ENCODE data around the gene PAPOLB. TPM values are rescaled to one million over a fixed set of nuclear protein-coding genes. Genes with fewer than 3 reads are reported as not detected.

PAPOLB gene
- total and polyA plus RNA-seq, 2 donors = under 0.01 to 0.02 TPM

- H3K4me1 ChIP-seq (ENCODE audit: control insufficient read depth in 2 of 2, insufficient read depth in 2 of 2, low read length in 2 of 2) = no peaks in the 10 kb centered on the region
- no peak overlapping the region for H3K27ac ChIP-seq (ENCODE audit: low read depth in 1 of 2, low read length in 1 of 2)
- H3K9me3 ChIP-seq (ENCODE audit: control insufficient read depth in 2 of 2, insufficient read depth in 1 of 2, low read length in 1 of 2) = no peaks in the 10 kb centered on the region
- H3K27me3 ChIP-seq (ENCODE audit: control insufficient read depth in 2 of 2, insufficient read depth in 1 of 2, low read length in 1 of 2) = peaks cover 0 to 26% of the 10 kb centered on the region in 2 donors
- H3K36me3 ChIP-seq (ENCODE audit: control insufficient read depth in 2 of 2, insufficient read depth in 2 of 2, low read length in 1 of 2) = no peaks in the 10 kb centered on the region
- WGBS = 69% methylated on average over 19 of the region's 19 CpGs
- H3K4me3 ChIP-seq (ENCODE audit: low read length in 2 of 2) = no peak overlapping the region
- no peak for DNase-seq (ENCODE audit: low read depth in 6 of 9, low spot score in 9 of 9)
Measured at GRCh38 chr7:4871930-4872675, 10.3 kb upstream of the PAPOLB start.

- Histone ChIP-seq H3K27ac (ENCODE audit: low read depth in 1 of 2, low read length in 1 of 2) (no peak overlapping the region), H3K27me3 (ENCODE audit: control insufficient read depth in 2 of 2, insufficient read depth in 1 of 2, low read length in 1 of 2) (peaks cover 0 to 26% of the 10 kb centered on the region in 2 donors), H3K4me1 (ENCODE audit: control insufficient read depth in 2 of 2, insufficient read depth in 2 of 2, low read length in 2 of 2) (no peaks in the 10 kb centered on the region), H3K4me3 (ENCODE audit: low read length in 2 of 2) (no peak overlapping the region), H3K9me3 (ENCODE audit: control insufficient read depth in 2 of 2, insufficient read depth in 1 of 2, low read length in 1 of 2) (no peaks in the 10 kb centered on the region), H3K36me3 (ENCODE audit: control insufficient read depth in 2 of 2, insufficient read depth in 2 of 2, low read length in 1 of 2) (no peaks in the 10 kb centered on the region)
- 30% methylated on average over 23 of the region's 23 CpGs for WGBS
- DNase-seq (ENCODE audit: low read depth in 6 of 9, low spot score in 9 of 9) = no peak
Measured at GRCh38 chr7:4871056-4871680, 9.3 kb upstream of the PAPOLB start.

- no peak for DNase-seq (ENCODE audit: low read depth in 6 of 9, low spot score in 9 of 9)
- no peak overlapping the region for H3K27ac ChIP-seq (ENCODE audit: low read depth in 1 of 2, low read length in 1 of 2)
- no peaks in the 10 kb centered on the region for H3K36me3 ChIP-seq (ENCODE audit: control insufficient read depth in 2 of 2, insufficient read depth in 2 of 2, low read length in 1 of 2)
- H3K4me1 ChIP-seq (ENCODE audit: control insufficient read depth in 2 of 2, insufficient read depth in 2 of 2, low read length in 2 of 2) = no peaks in the 10 kb centered on the region
- H3K4me3 ChIP-seq (ENCODE audit: low read length in 2 of 2) = no peak overlapping the region
- peaks cover 2 to 26% of the 10 kb centered on the region in 2 donors for H3K27me3 ChIP-seq (ENCODE audit: control insufficient read depth in 2 of 2, insufficient read depth in 1 of 2, low read length in 1 of 2)
- no peaks in the 10 kb centered on the region for H3K9me3 ChIP-seq (ENCODE audit: control insufficient read depth in 2 of 2, insufficient read depth in 1 of 2, low read length in 1 of 2)
- WGBS = 95% methylated on average over 5 of the region's 5 CpGs
Measured at GRCh38 chr7:4868493-4868892, 6.7 kb upstream of the PAPOLB start.

- Histone ChIP-seq H3K36me3 (ENCODE audit: control insufficient read depth in 2 of 2, insufficient read depth in 2 of 2, low read length in 1 of 2) (no peaks in the 10 kb centered on the region), H3K4me3 (ENCODE audit: low read length in 2 of 2) (no peak overlapping the region), H3K9me3 (ENCODE audit: control insufficient read depth in 2 of 2, insufficient read depth in 1 of 2, low read length in 1 of 2) (peaks cover under 1 to 7% of the 10 kb centered on the region in 2 donors), H3K27me3 (ENCODE audit: control insufficient read depth in 2 of 2, insufficient read depth in 1 of 2, low read length in 1 of 2) (peaks cover 2 to 23% of the 10 kb centered on the region in 2 donors), H3K4me1 (ENCODE audit: control insufficient read depth in 2 of 2, insufficient read depth in 2 of 2, low read length in 2 of 2) (peaks cover 0 to 2% of the 10 kb centered on the region in 2 donors), H3K27ac (ENCODE audit: low read depth in 1 of 2, low read length in 1 of 2) (no peak overlapping the region)
- 87% methylated on average over 9 of the region's 9 CpGs for WGBS
- DNase-seq (ENCODE audit: low read depth in 6 of 9, low spot score in 9 of 9) = no peak
Measured at GRCh38 chr7:4866528-4867496, 5.0 kb upstream of the PAPOLB start.

GRCh38 chr7:4862156-4862555 lies 326 bp upstream of the PAPOLB start:
- Histone ChIP-seq H3K27me3 (ENCODE audit: control insufficient read depth in 2 of 2, insufficient read depth in 1 of 2, low read length in 1 of 2) (peaks cover 5 to 21% of the 10 kb centered on the region in 2 donors), H3K27ac (ENCODE audit: low read depth in 1 of 2, low read length in 1 of 2) (no peak overlapping the region), H3K36me3 (ENCODE audit: control insufficient read depth in 2 of 2, insufficient read depth in 2 of 2, low read length in 1 of 2) (no peaks in the 10 kb centered on the region), H3K9me3 (ENCODE audit: control insufficient read depth in 2 of 2, insufficient read depth in 1 of 2, low read length in 1 of 2) (peaks cover 4 to 13% of the 10 kb centered on the region in 2 donors), H3K4me3 (ENCODE audit: low read length in 2 of 2) (peak overlapping the region; percentile 33 to 55), H3K4me1 (ENCODE audit: control insufficient read depth in 2 of 2, insufficient read depth in 2 of 2, low read length in 2 of 2) (peaks cover 0 to 2% of the 10 kb centered on the region in 2 donors)
- DNase-seq (ENCODE audit: low read depth in 6 of 9, low spot score in 9 of 9) = no peak
- 87% methylated on average over 14 of the region's 14 CpGs for WGBS

GRCh38 chr7:4861227-4861626 lies 603 bp downstream of the PAPOLB start:
- DNase-seq (ENCODE audit: low read depth in 6 of 9, low spot score in 9 of 9) = no peak
- Histone ChIP-seq H3K4me1 (ENCODE audit: control insufficient read depth in 2 of 2, insufficient read depth in 2 of 2, low read length in 2 of 2) (peaks cover 0 to 2% of the 10 kb centered on the region in 2 donors), H3K9me3 (ENCODE audit: control insufficient read depth in 2 of 2, insufficient read depth in 1 of 2, low read length in 1 of 2) (peaks cover 4 to 13% of the 10 kb centered on the region in 2 donors), H3K27me3 (ENCODE audit: control insufficient read depth in 2 of 2, insufficient read depth in 1 of 2, low read length in 1 of 2) (peaks cover 5 to 21% of the 10 kb centered on the region in 2 donors), H3K36me3 (ENCODE audit: control insufficient read depth in 2 of 2, insufficient read depth in 2 of 2, low read length in 1 of 2) (no peaks in the 10 kb centered on the region), H3K27ac (ENCODE audit: low read depth in 1 of 2, low read length in 1 of 2) (no peak overlapping the region), H3K4me3 (ENCODE audit: low read length in 2 of 2) (peak overlapping the region; percentile 33 to 55)
- WGBS = 89% methylated on average over 11 of the region's 11 CpGs

- Histone ChIP-seq H3K27me3 (ENCODE audit: control insufficient read depth in 2 of 2, insufficient read depth in 1 of 2, low read length in 1 of 2) (peaks cover 3 to 18% of the 10 kb centered on the region in 2 donors), H3K4me1 (ENCODE audit: control insufficient read depth in 2 of 2, insufficient read depth in 2 of 2, low read length in 2 of 2) (peaks cover 0 to 2% of the 10 kb centered on the region in 2 donors), H3K4me3 (ENCODE audit: low read length in 2 of 2) (no peak overlapping the region), H3K9me3 (ENCODE audit: control insufficient read depth in 2 of 2, insufficient read depth in 1 of 2, low read length in 1 of 2) (peaks cover 4 to 10% of the 10 kb centered on the region in 2 donors), H3K27ac (ENCODE audit: low read depth in 1 of 2, low read length in 1 of 2) (no peak overlapping the region), H3K36me3 (ENCODE audit: control insufficient read depth in 2 of 2, insufficient read depth in 2 of 2, low read length in 1 of 2) (no peaks in the 10 kb centered on the region)
- no peak for DNase-seq (ENCODE audit: low read depth in 6 of 9, low spot score in 9 of 9)
- 73% methylated on average over 3 of the region's 3 CpGs for WGBS
Measured at GRCh38 chr7:4857189-4857588, 4.6 kb downstream of the PAPOLB start.

- no peak for DNase-seq (ENCODE audit: low read depth in 6 of 9, low spot score in 9 of 9)
- WGBS = 93% methylated on average over 10 of the region's 10 CpGs
- no peaks in the 10 kb centered on the region for H3K36me3 ChIP-seq (ENCODE audit: control insufficient read depth in 2 of 2, insufficient read depth in 2 of 2, low read length in 1 of 2)
Measured at GRCh38 chr7:4856336-4857057, 5.3 kb downstream of the PAPOLB start.

More at GRCh38 chr7:4856336-4857057, 5.3 kb downstream of the PAPOLB start:
- no peaks in the 10 kb centered on the region for H3K4me1 ChIP-seq (ENCODE audit: control insufficient read depth in 2 of 2, insufficient read depth in 2 of 2, low read length in 2 of 2)
- H3K27me3 ChIP-seq (ENCODE audit: control insufficient read depth in 2 of 2, insufficient read depth in 1 of 2, low read length in 1 of 2) = peaks cover 1 to 11% of the 10 kb centered on the region in 2 donors
- H3K27ac ChIP-seq (ENCODE audit: low read depth in 1 of 2, low read length in 1 of 2) = no peak overlapping the region
- H3K9me3 ChIP-seq (ENCODE audit: control insufficient read depth in 2 of 2, insufficient read depth in 1 of 2, low read length in 1 of 2) = peaks cover under 1 to 3% of the 10 kb centered on the region in 2 donors
- no peak overlapping the region for H3K4me3 ChIP-seq (ENCODE audit: low read length in 2 of 2)

Measured in thymus (tissue), 11 donors.